ENCODE results near the gene MAP2K3.

Gene MAP2K3

GRCh38 chr17:21293831-21294210, 9.3 kb downstream of the MAP2K3 start:
- H2AFZ ChIP-seq (ENCODE audit: low read length) = no peak overlapping the region
- H3K9ac ChIP-seq (ENCODE audit: low read length) = no peak overlapping the region
- no peaks in the 10 kb centered on the region for H4K20me1 ChIP-seq (ENCODE audit: insufficient read depth, low read length)
- H3K4me1 ChIP-seq (ENCODE audit: insufficient read depth, low read length, severe bottlenecking) = peaks cover 69% of the 10 kb centered on the region
- no peak overlapping the region for H3K4me3 ChIP-seq (ENCODE audit: low read depth, low read length, poor library complexity, severe bottlenecking)
- H3K27ac ChIP-seq (ENCODE audit: low read depth, low read length, poor library complexity, severe bottlenecking) = no peak overlapping the region
- H3K36me3 ChIP-seq (ENCODE audit: insufficient read depth, low read length) = no peaks in the 10 kb centered on the region; the same call in 1 of the 2 replicates
- H3K4me2 ChIP-seq (ENCODE audit: low read length) = no peak overlapping the region
- H3K79me2 ChIP-seq (ENCODE audit: insufficient read depth, low read length) = peaks cover 4% of the 10 kb centered on the region; the same call in 1 of the 2 replicates
- no peaks in the 10 kb centered on the region for H3F3A ChIP-seq (ENCODE audit: insufficient read depth, low read length)
- no peaks in the 10 kb centered on the region for H3K9me3 ChIP-seq (ENCODE audit: low read length)
- no peaks in the 10 kb centered on the region for H3K9me2 ChIP-seq (ENCODE audit: low read depth, low read length)
- no peak for TF ChIP-seq EZH2 (IDR thresholded peaks at IDR 0.05; ENCODE audit: borderline replicate concordance, low read length)
- TF ChIP-seq CTCF (IDR thresholded peaks at IDR 0.05; ENCODE audit: low read length) = no peak
- no peaks in the 10 kb centered on the region for H3K27me3 ChIP-seq (ENCODE audit: insufficient read depth, low read length)

- no peaks in the 10 kb centered on the region for H3K9me2 ChIP-seq (ENCODE audit: low read depth, low read length)
- no peak overlapping the region for H2AFZ ChIP-seq (ENCODE audit: low read length)
- peaks cover 67% of the 10 kb centered on the region for H3K4me1 ChIP-seq (ENCODE audit: insufficient read depth, low read length, severe bottlenecking)
- no peaks in the 10 kb centered on the region for H3K79me2 ChIP-seq (ENCODE audit: insufficient read depth, low read length)
- H3K9me3 ChIP-seq (ENCODE audit: low read length) = no peaks in the 10 kb centered on the region
- H3K27me3 ChIP-seq (ENCODE audit: insufficient read depth, low read length) = no peaks in the 10 kb centered on the region
- TF ChIP-seq EZH2 (IDR thresholded peaks at IDR 0.05; ENCODE audit: borderline replicate concordance, low read length) (no peak), CTCF (IDR thresholded peaks at IDR 0.05; ENCODE audit: low read length) (no peak)
- no peaks in the 10 kb centered on the region for H3F3A ChIP-seq (ENCODE audit: insufficient read depth, low read length)
- H4K20me1 ChIP-seq (ENCODE audit: insufficient read depth, low read length) = no peaks in the 10 kb centered on the region
- no peak overlapping the region; the same call in 1 of the 2 replicates for H3K9ac ChIP-seq (ENCODE audit: low read length)
- H3K4me3 ChIP-seq (ENCODE audit: low read depth, low read length, poor library complexity, severe bottlenecking) = no peak overlapping the region
- peak overlapping the region; percentile 94 for H3K27ac ChIP-seq (ENCODE audit: low read depth, low read length, poor library complexity, severe bottlenecking)
- no peaks in the 10 kb centered on the region; the same call in 1 of the 2 replicates for H3K36me3 ChIP-seq (ENCODE audit: insufficient read depth, low read length)
- no peak overlapping the region for H3K4me2 ChIP-seq (ENCODE audit: low read length)
Observed at GRCh38 chr17:21294321-21295035, 10.0 kb downstream of the MAP2K3 start.

- Histone ChIP-seq H3K4me1 (ENCODE audit: insufficient read depth, low read length, severe bottlenecking) (peaks cover 65% of the 10 kb centered on the region), H3K27me3 (ENCODE audit: insufficient read depth, low read length) (no peaks in the 10 kb centered on the region), H3K9ac (ENCODE audit: low read length) (peak overlapping the region; percentile 8; the same call in 1 of the 2 replicates), H2AFZ (ENCODE audit: low read length) (no peak overlapping the region), H3K4me2 (ENCODE audit: low read length) (no peak overlapping the region; the same call in 1 of the 2 replicates), H3K4me3 (ENCODE audit: low read depth, low read length, poor library complexity, severe bottlenecking) (no peak overlapping the region), H3K79me2 (ENCODE audit: insufficient read depth, low read length) (no peaks in the 10 kb centered on the region), H4K20me1 (ENCODE audit: insufficient read depth, low read length) (no peaks in the 10 kb centered on the region), H3F3A (ENCODE audit: insufficient read depth, low read length) (no peaks in the 10 kb centered on the region), H3K27ac (ENCODE audit: low read depth, low read length, poor library complexity, severe bottlenecking) (peak overlapping the region; percentile 94), H3K9me2 (ENCODE audit: low read depth, low read length) (no peaks in the 10 kb centered on the region), H3K36me3 (ENCODE audit: insufficient read depth, low read length) (peaks cover 5% of the 10 kb centered on the region; the same call in 1 of the 2 replicates), H3K9me3 (ENCODE audit: low read length) (no peaks in the 10 kb centered on the region)
- TF ChIP-seq CTCF (IDR thresholded peaks at IDR 0.05; ENCODE audit: low read length) (no peak), EZH2 (IDR thresholded peaks at IDR 0.05; ENCODE audit: borderline replicate concordance, low read length) (no peak)
Observed at GRCh38 chr17:21295036-21295952, 10.8 kb downstream of the MAP2K3 start.

Data from OCI-LY1 (cell line).